ENCODE data around the gene MALSU1. TPM values are rescaled to one million over a fixed set of nuclear protein-coding genes. Genes with fewer than 3 reads are reported as not detected.

The MALSU1 gene
- total RNA-seq, 3 donors from 2014 or later = 28.1 to 38.8 (median 37.2) TPM

GRCh38 chr7:23343102-23343501 lies 44.0 kb downstream of the MALSU1 start:
- no peak overlapping the region for H3K4me3 ChIP-seq
- no peak for TF ChIP-seq CTCF (IDR thresholded peaks at IDR 0.05)
- H3K36me3 ChIP-seq (ENCODE audit: low read depth) = no peaks in the 10 kb centered on the region
- no peaks in the 10 kb centered on the region for H3K9me3 ChIP-seq
- ATAC-seq (no peak), DNase-seq (no peak)
- no peaks in the 10 kb centered on the region for H3K4me1 ChIP-seq (ENCODE audit: low read depth)
- intact Hi-C loops (cut with DNase I, micrococcal nuclease) = no loop called here

GRCh38 chr7:23343806-23344475 lies 44.8 kb downstream of the MALSU1 start:
- no peak overlapping the region for H3K4me3 ChIP-seq
- H3K4me1 ChIP-seq (ENCODE audit: low read depth) = no peaks in the 10 kb centered on the region
- no peaks in the 10 kb centered on the region for H3K36me3 ChIP-seq (ENCODE audit: low read depth)
- H3K9me3 ChIP-seq = no peaks in the 10 kb centered on the region
- intact Hi-C loops (cut with DNase I, micrococcal nuclease) = no loop called here
- ATAC-seq = no peak
- DNase-seq = no peak
- TF ChIP-seq CTCF (IDR thresholded peaks at IDR 0.05) = no peak

- no peak for TF ChIP-seq CTCF (IDR thresholded peaks at IDR 0.05)
- no peaks in the 10 kb centered on the region for H3K9me3 ChIP-seq
- H3K4me3 ChIP-seq = no peak overlapping the region
- no peaks in the 10 kb centered on the region for H3K36me3 ChIP-seq (ENCODE audit: low read depth)
- no peaks in the 10 kb centered on the region for H3K4me1 ChIP-seq (ENCODE audit: low read depth)
- DNase-seq (no peak), ATAC-seq (peak; percentile 46)
- intact Hi-C loops (cut with DNase I, micrococcal nuclease) = no loop called here
Observed at GRCh38 chr7:23345601-23346000, 46.5 kb downstream of the MALSU1 start.

- intact Hi-C loops (cut with DNase I, micrococcal nuclease) = no loop called here
- Histone ChIP-seq H3K4me3 (no peak overlapping the region), H3K36me3 (ENCODE audit: low read depth) (no peaks in the 10 kb centered on the region), H3K4me1 (ENCODE audit: low read depth) (no peaks in the 10 kb centered on the region), H3K9me3 (no peaks in the 10 kb centered on the region)
- no peak for TF ChIP-seq CTCF (IDR thresholded peaks at IDR 0.05)
- DNase-seq (no peak), ATAC-seq (peak; percentile 59)
Observed at GRCh38 chr7:23346316-23346715, 47.2 kb downstream of the MALSU1 start.

- TF ChIP-seq CTCF (IDR thresholded peaks at IDR 0.05) = no peak
- Histone ChIP-seq H3K4me1 (ENCODE audit: low read depth) (no peaks in the 10 kb centered on the region), H3K9me3 (no peaks in the 10 kb centered on the region), H3K4me3 (no peak overlapping the region), H3K36me3 (ENCODE audit: low read depth) (no peaks in the 10 kb centered on the region)
- ATAC-seq (no peak), DNase-seq (no peak)
- intact Hi-C loops (cut with DNase I, micrococcal nuclease) = no loop called here
Observed at GRCh38 chr7:23347033-23347681, 48.0 kb downstream of the MALSU1 start.

Data from mucosa of descending colon (tissue), 3 donors.